Measurements from ENCODE around the gene RGL3. TPM values are rescaled to one million over a fixed set of nuclear protein-coding genes. Genes with fewer than 3 reads are reported as not detected.
A peak's percentile ranks its signal among the peaks of the same experiment; 100 is the strongest.

Gene RGL3
- total and polyA plus RNA-seq, 2 donors (not counting 1 experiment from before 2014, with no cell fraction given): 0.20 to 4.0 TPM

GRCh38 chr19:11422163-11423065, 3.3 kb upstream of the RGL3 start:
- DNase-seq (ENCODE audit: low read depth in 2 of 2): peak; percentile 17 to 25
- H3K27me3 ChIP-seq (ENCODE audit: control insufficient read depth, insufficient read depth, low read length): peaks cover 9% of the 10 kb centered on the region
- no peak overlapping the region for H3K9ac ChIP-seq (ENCODE audit: insufficient read depth, low read length)
- TF ChIP-seq EZH2 (IDR thresholded peaks at IDR 0.05; ENCODE audit: low read length, missing control alignments): no peak
- TF ChIP-seq, protein P1, sequence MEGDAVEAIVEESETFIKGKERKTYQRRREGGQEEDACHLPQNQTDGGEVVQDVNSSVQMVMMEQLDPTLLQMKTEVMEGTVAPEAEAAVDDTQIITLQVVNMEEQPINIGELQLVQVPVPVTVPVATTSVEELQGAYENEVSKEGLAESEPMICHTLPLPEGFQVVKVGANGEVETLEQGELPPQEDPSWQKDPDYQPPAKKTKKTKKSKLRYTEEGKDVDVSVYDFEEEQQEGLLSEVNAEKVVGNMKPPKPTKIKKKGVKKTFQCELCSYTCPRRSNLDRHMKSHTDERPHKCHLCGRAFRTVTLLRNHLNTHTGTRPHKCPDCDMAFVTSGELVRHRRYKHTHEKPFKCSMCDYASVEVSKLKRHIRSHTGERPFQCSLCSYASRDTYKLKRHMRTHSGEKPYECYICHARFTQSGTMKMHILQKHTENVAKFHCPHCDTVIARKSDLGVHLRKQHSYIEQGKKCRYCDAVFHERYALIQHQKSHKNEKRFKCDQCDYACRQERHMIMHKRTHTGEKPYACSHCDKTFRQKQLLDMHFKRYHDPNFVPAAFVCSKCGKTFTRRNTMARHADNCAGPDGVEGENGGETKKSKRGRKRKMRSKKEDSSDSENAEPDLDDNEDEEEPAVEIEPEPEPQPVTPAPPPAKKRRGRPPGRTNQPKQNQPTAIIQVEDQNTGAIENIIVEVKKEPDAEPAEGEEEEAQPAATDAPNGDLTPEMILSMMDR (conservative IDR thresholded peaks at IDR 0.05 in 1 of 2, IDR thresholded peaks at IDR 0.05 in 1 of 2; ENCODE audit: low read depth in 1 of 2, low read length in 2 of 2): no peak
- H3K4me2 ChIP-seq (ENCODE audit: extremely low read depth, insufficient read depth, low read length): no peak overlapping the region
- no peak overlapping the region for H3K4me3 ChIP-seq (replicated peaks in 1 of 4; ENCODE audit: control extremely low read depth in 1 of 4, insufficient read depth in 1 of 4, low read depth in 3 of 4, low read length in 4 of 4)
- no peak overlapping the region for H3K27ac ChIP-seq (ENCODE audit: insufficient read depth, low read length)
- no peaks in the 10 kb centered on the region for H3K36me3 ChIP-seq (ENCODE audit: control insufficient read depth, insufficient read depth, low read length)
- H3K4me1 ChIP-seq (ENCODE audit: control insufficient read depth, extremely low read depth, insufficient read depth, low read length): no peaks in the 10 kb centered on the region
- no peaks in the 10 kb centered on the region for H3K79me2 ChIP-seq (ENCODE audit: control insufficient read depth, insufficient read depth, low read length)
- H4K20me1 ChIP-seq (ENCODE audit: control insufficient read depth, extremely low read depth, insufficient read depth, low read length): no peaks in the 10 kb centered on the region
- no peaks in the 10 kb centered on the region for H3K9me3 ChIP-seq (ENCODE audit: control insufficient read depth, insufficient read depth, low read depth, low read length)
- no peak overlapping the region for H2AFZ ChIP-seq (ENCODE audit: low read length)

DNA sequence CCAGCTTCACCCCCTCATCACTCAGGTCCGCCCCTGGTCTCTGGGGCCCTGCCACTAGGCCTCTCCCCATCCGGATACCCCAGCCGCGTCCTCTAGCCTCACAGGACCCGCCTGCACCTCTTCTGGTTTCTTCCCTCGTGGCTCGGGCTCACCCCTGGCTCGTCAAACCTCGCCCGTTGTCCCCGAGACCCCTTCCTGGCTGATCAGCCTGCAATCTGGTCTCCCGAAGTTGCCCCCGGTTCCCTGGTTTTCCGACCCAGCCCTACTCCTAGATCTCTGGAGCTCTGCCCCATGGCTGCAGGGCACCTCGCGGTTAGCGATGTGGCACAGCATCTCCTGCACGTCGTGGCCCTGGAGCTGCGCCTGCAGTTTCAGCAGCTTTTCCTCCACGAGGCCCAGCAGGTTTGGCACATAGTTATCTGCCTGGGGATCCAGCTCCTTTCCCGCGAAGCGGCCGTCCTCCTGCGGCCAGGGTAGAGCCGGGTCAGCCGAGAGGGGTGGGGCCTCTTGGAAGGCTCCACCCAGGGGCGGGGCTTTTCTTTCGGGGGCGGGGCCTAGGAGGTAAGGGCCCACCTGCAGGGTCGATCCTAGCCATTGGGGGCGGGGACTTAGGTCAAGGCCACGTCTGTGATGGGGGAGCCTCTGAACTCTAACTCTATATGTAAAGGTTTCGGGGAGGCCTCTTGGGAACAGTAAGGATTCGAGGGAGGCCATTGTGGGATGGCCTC, 2.4 kb upstream of the RGL3 start:
- Histone ChIP-seq H3K4me2 (ENCODE audit: extremely low read depth, insufficient read depth, low read length) (no peak overlapping the region), H2AFZ (ENCODE audit: low read length) (no peak overlapping the region)

More for the DNA sequence above, 2.4 kb upstream of the RGL3 start:
- Histone ChIP-seq H4K20me1 (ENCODE audit: control insufficient read depth, extremely low read depth, insufficient read depth, low read length) (no peaks in the 10 kb centered on the region), H3K4me3 (replicated peaks in 1 of 4; ENCODE audit: control extremely low read depth in 1 of 4, insufficient read depth in 1 of 4, low read depth in 3 of 4, low read length in 4 of 4) (no peak overlapping the region), H3K79me2 (ENCODE audit: control insufficient read depth, insufficient read depth, low read length) (no peaks in the 10 kb centered on the region), H3K9ac (ENCODE audit: insufficient read depth, low read length) (no peak overlapping the region), H3K27ac (ENCODE audit: insufficient read depth, low read length) (no peak overlapping the region), H3K36me3 (ENCODE audit: control insufficient read depth, insufficient read depth, low read length) (no peaks in the 10 kb centered on the region), H3K4me1 (ENCODE audit: control insufficient read depth, extremely low read depth, insufficient read depth, low read length) (no peaks in the 10 kb centered on the region), H3K9me3 (ENCODE audit: control insufficient read depth, insufficient read depth, low read depth, low read length) (no peaks in the 10 kb centered on the region), H3K27me3 (ENCODE audit: control insufficient read depth, insufficient read depth, low read length) (peaks cover 9% of the 10 kb centered on the region)
- no peak for DNase-seq (ENCODE audit: low read depth in 2 of 2)
- TF ChIP-seq EZH2 (IDR thresholded peaks at IDR 0.05; ENCODE audit: low read length, missing control alignments): no peak
- TF ChIP-seq, protein P1 (conservative IDR thresholded peaks at IDR 0.05 in 1 of 2, IDR thresholded peaks at IDR 0.05 in 1 of 2; ENCODE audit: low read depth in 1 of 2, low read length in 2 of 2): no peak
